Measurements from ENCODE around the gene POPDC2. TPM values are rescaled to one million over a fixed set of nuclear protein-coding genes. Genes with fewer than 3 reads are reported as not detected.

POPDC2 gene
- total RNA-seq, 1 donor from 2014 or later = 13.6 TPM

GRCh38 chr3:119631516-119631915 lies 28.9 kb downstream of the POPDC2 start:
- H3K4me1 ChIP-seq (ENCODE audit: control insufficient read depth in 3 of 3, insufficient read depth in 3 of 3, low read length in 3 of 3) = peaks cover 48 to 65% (median 57%) of the 10 kb centered on the region in 3 donors
- no peaks in the 10 kb centered on the region for H3K36me3 ChIP-seq (ENCODE audit: control insufficient read depth in 3 of 3, insufficient read depth in 3 of 3, low read length in 3 of 3)
- H3K9ac ChIP-seq (ENCODE audit: low read depth in 1 of 3, low read length in 3 of 3) = peak overlapping the region in 2 of 3 donors; percentile 41 to 51
- H3K9me3 ChIP-seq (ENCODE audit: control insufficient read depth in 3 of 3, low read length in 3 of 3) = no peaks in the 10 kb centered on the region
- no peak overlapping the region for H3K4me3 ChIP-seq (ENCODE audit: low read length in 3 of 3)
- H3K27ac ChIP-seq (ENCODE audit: low read depth, low read length) = peak overlapping the region; percentile 84
- H3K27me3 ChIP-seq (ENCODE audit: control insufficient read depth in 3 of 3, insufficient read depth in 3 of 3, low read length in 3 of 3) = no peaks in the 10 kb centered on the region

DNA sequence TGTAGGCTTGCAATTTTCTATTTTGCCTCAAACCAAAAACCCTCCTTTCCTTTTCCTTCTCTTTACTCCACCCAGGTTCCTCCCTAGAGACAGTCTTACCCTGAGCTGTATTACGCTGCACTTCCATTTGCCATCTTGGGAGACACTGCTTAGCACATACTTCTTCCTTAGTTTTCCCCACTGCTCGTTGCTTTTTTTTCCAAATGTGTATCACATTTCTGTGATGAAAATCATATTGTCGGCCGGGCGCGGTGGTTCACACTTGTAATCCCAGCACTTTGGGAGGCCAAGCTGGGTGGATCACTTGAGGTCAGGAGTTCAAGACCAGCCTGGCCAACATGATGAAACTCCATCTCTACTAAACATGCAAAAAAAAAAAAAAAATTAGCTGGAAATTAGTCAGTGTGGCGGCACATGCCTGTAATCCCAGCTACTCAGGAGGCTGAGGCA lies 29.5 kb downstream of the POPDC2 start:
- Histone ChIP-seq H3K9me3 (ENCODE audit: control insufficient read depth in 3 of 3, low read length in 3 of 3) (no peaks in the 10 kb centered on the region), H3K4me3 (ENCODE audit: low read length in 3 of 3) (no peak overlapping the region), H3K27ac (ENCODE audit: low read depth, low read length) (peak overlapping the region; percentile 84), H3K36me3 (ENCODE audit: control insufficient read depth in 3 of 3, insufficient read depth in 3 of 3, low read length in 3 of 3) (no peaks in the 10 kb centered on the region), H3K4me1 (ENCODE audit: control insufficient read depth in 3 of 3, insufficient read depth in 3 of 3, low read length in 3 of 3) (peaks cover 53 to 66% (median 59%) of the 10 kb centered on the region in 3 donors), H3K27me3 (ENCODE audit: control insufficient read depth in 3 of 3, insufficient read depth in 3 of 3, low read length in 3 of 3) (no peaks in the 10 kb centered on the region), H3K9ac (ENCODE audit: low read depth in 1 of 3, low read length in 3 of 3) (peak overlapping the region; percentile 41 to 73 (median 67))

DNA sequence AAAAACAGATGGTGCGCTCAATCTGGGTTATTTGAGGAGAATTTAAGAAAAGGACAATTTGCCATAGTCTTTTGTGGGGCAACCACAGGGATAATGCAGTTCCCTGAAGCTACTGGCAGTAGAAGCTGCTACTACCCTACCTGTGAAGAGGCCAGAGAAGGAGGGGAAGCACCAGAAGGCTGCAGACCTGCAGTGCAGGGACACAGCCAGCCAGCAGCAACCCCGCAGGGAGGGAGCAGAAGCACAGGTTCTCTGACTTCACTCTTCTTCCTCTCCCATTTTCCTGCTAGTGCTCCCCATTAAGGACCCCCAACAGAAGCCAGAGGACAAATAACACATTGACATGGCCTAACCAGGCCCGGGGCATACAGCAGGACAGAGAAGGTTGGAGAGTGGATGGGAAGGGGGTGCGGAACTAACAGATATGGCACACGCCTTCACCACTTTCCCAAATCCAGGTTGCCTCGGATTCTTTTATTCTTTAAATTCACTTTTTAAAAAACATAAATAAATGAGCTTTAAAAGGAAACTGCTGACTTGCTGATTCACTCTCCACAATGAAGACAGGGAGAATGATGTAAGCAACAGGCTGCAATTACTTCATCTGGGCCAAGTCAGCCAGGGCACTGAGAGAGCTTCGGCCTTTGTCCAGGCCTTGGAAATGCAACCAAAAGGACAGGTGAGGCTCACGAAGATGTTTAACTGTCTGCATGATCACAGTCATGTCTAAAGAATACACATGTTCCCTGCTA lies 30.1 kb downstream of the POPDC2 start:
- Histone ChIP-seq H3K27ac (ENCODE audit: low read depth, low read length) (peak overlapping the region; percentile 84), H3K4me1 (ENCODE audit: control insufficient read depth in 3 of 3, insufficient read depth in 3 of 3, low read length in 3 of 3) (peaks cover 58 to 68% (median 59%) of the 10 kb centered on the region in 3 donors), H3K36me3 (ENCODE audit: control insufficient read depth in 3 of 3, insufficient read depth in 3 of 3, low read length in 3 of 3) (no peaks in the 10 kb centered on the region), H3K9me3 (ENCODE audit: control insufficient read depth in 3 of 3, low read length in 3 of 3) (no peaks in the 10 kb centered on the region), H3K9ac (ENCODE audit: low read depth in 1 of 3, low read length in 3 of 3) (peak overlapping the region; percentile 10 to 73 (median 67)), H3K4me3 (ENCODE audit: low read length in 3 of 3) (no peak overlapping the region), H3K27me3 (ENCODE audit: control insufficient read depth in 3 of 3, insufficient read depth in 3 of 3, low read length in 3 of 3) (no peaks in the 10 kb centered on the region)

GRCh38 chr3:119628816-119629445 lies 31.5 kb downstream of the POPDC2 start:
- Histone ChIP-seq H3K36me3 (ENCODE audit: control insufficient read depth in 3 of 3, insufficient read depth in 3 of 3, low read length in 3 of 3) (no peaks in the 10 kb centered on the region), H3K9me3 (ENCODE audit: control insufficient read depth in 3 of 3, low read length in 3 of 3) (no peaks in the 10 kb centered on the region), H3K4me1 (ENCODE audit: control insufficient read depth in 3 of 3, insufficient read depth in 3 of 3, low read length in 3 of 3) (peaks cover 64 to 74% (median 64%) of the 10 kb centered on the region in 3 donors), H3K9ac (ENCODE audit: low read depth in 1 of 3, low read length in 3 of 3) (no peak overlapping the region), H3K4me3 (ENCODE audit: low read length in 3 of 3) (no peak overlapping the region), H3K27me3 (ENCODE audit: control insufficient read depth in 3 of 3, insufficient read depth in 3 of 3, low read length in 3 of 3) (no peaks in the 10 kb centered on the region), H3K27ac (ENCODE audit: low read depth, low read length) (peak overlapping the region; percentile 84)

GRCh38 chr3:119628390-119628789 lies 32.0 kb downstream of the POPDC2 start:
- H3K36me3 ChIP-seq (ENCODE audit: control insufficient read depth in 3 of 3, insufficient read depth in 3 of 3, low read length in 3 of 3) = no peaks in the 10 kb centered on the region
- peak overlapping the region; percentile 7 for H3K27ac ChIP-seq (ENCODE audit: low read depth, low read length)
- H3K27me3 ChIP-seq (ENCODE audit: control insufficient read depth in 3 of 3, insufficient read depth in 3 of 3, low read length in 3 of 3) = no peaks in the 10 kb centered on the region
- no peak overlapping the region for H3K9ac ChIP-seq (ENCODE audit: low read depth in 1 of 3, low read length in 3 of 3)
- H3K4me1 ChIP-seq (ENCODE audit: control insufficient read depth in 3 of 3, insufficient read depth in 3 of 3, low read length in 3 of 3) = peaks cover 64 to 72% (median 64%) of the 10 kb centered on the region in 3 donors
- no peak overlapping the region for H3K4me3 ChIP-seq (ENCODE audit: low read length in 3 of 3)
- no peaks in the 10 kb centered on the region for H3K9me3 ChIP-seq (ENCODE audit: control insufficient read depth in 3 of 3, low read length in 3 of 3)

GRCh38 chr3:119627461-119627860 lies 32.9 kb downstream of the POPDC2 start:
- Histone ChIP-seq H3K27me3 (ENCODE audit: control insufficient read depth in 3 of 3, insufficient read depth in 3 of 3, low read length in 3 of 3) (no peaks in the 10 kb centered on the region), H3K4me1 (ENCODE audit: control insufficient read depth in 3 of 3, insufficient read depth in 3 of 3, low read length in 3 of 3) (peaks cover 59 to 68% (median 59%) of the 10 kb centered on the region in 3 donors), H3K36me3 (ENCODE audit: control insufficient read depth in 3 of 3, insufficient read depth in 3 of 3, low read length in 3 of 3) (no peaks in the 10 kb centered on the region), H3K4me3 (ENCODE audit: low read length in 3 of 3) (no peak overlapping the region), H3K27ac (ENCODE audit: low read depth, low read length) (peak overlapping the region; percentile 28), H3K9ac (ENCODE audit: low read depth in 1 of 3, low read length in 3 of 3) (no peak overlapping the region), H3K9me3 (ENCODE audit: control insufficient read depth in 3 of 3, low read length in 3 of 3) (no peaks in the 10 kb centered on the region)

- no peaks in the 10 kb centered on the region for H3K36me3 ChIP-seq (ENCODE audit: control insufficient read depth in 3 of 3, insufficient read depth in 3 of 3, low read length in 3 of 3)
- H3K4me3 ChIP-seq (ENCODE audit: low read length in 3 of 3) = peak overlapping the region in 1 of 3 donors; percentile 49
- peak overlapping the region; percentile 0 for H3K27ac ChIP-seq (ENCODE audit: low read depth, low read length)
- peaks cover 56 to 69% (median 60%) of the 10 kb centered on the region in 3 donors for H3K4me1 ChIP-seq (ENCODE audit: control insufficient read depth in 3 of 3, insufficient read depth in 3 of 3, low read length in 3 of 3)
- no peaks in the 10 kb centered on the region for H3K27me3 ChIP-seq (ENCODE audit: control insufficient read depth in 3 of 3, insufficient read depth in 3 of 3, low read length in 3 of 3)
- H3K9ac ChIP-seq (ENCODE audit: low read depth in 1 of 3, low read length in 3 of 3) = peak overlapping the region in 1 of 3 donors; percentile 65
- H3K9me3 ChIP-seq (ENCODE audit: control insufficient read depth in 3 of 3, low read length in 3 of 3) = no peaks in the 10 kb centered on the region
Observed at GRCh38 chr3:119626196-119626595, 34.2 kb downstream of the POPDC2 start.

- Histone ChIP-seq H3K4me3 (ENCODE audit: low read length in 3 of 3) (peak overlapping the region in 1 of 3 donors; percentile 49), H3K9ac (ENCODE audit: low read depth in 1 of 3, low read length in 3 of 3) (peak overlapping the region in 2 of 3 donors; percentile 54 to 65), H3K36me3 (ENCODE audit: control insufficient read depth in 3 of 3, insufficient read depth in 3 of 3, low read length in 3 of 3) (no peaks in the 10 kb centered on the region), H3K9me3 (ENCODE audit: control insufficient read depth in 3 of 3, low read length in 3 of 3) (no peaks in the 10 kb centered on the region), H3K27ac (ENCODE audit: low read depth, low read length) (peak overlapping the region; percentile 9), H3K4me1 (ENCODE audit: control insufficient read depth in 3 of 3, insufficient read depth in 3 of 3, low read length in 3 of 3) (peaks cover 55 to 70% (median 60%) of the 10 kb centered on the region in 3 donors), H3K27me3 (ENCODE audit: control insufficient read depth in 3 of 3, insufficient read depth in 3 of 3, low read length in 3 of 3) (no peaks in the 10 kb centered on the region)
Observed at GRCh38 chr3:119625451-119626153, 34.8 kb downstream of the POPDC2 start.

DNA sequence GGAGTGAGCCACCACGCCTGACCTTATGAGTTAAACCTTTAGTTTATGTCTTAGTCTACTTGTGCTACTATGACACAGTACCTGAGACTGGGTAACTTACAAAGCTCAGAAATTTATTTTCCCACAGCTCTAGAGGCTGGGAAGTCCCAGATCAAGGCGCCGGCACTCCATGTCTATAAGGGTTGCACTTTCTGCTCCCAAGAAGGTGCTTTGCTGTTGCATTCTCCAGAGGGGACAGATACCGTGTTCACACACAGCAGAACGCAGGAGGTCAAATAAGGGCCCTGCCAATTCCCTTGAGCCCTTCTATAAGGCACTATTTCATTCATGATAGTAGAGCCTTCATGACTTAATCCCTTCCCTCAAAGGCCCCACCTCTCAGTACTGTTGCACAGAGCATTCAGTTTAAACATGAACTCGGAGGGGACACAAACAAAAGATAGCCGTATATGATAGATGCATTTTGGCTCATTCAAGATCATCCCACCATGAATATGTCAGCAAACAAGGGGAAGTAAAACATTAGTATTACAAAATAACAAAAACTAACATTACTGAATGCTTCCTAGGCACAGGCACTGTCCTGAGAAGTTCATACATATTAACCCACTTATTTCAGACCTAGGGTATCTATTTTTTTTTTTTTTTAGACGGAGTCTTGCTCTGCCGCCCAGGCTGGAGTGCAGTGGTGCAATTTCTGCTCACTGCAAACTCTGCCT lies 36.2 kb downstream of the POPDC2 start:
- Histone ChIP-seq H3K27ac (ENCODE audit: low read depth, low read length) (no peak overlapping the region), H3K4me1 (ENCODE audit: control insufficient read depth in 3 of 3, insufficient read depth in 3 of 3, low read length in 3 of 3) (peaks cover 52 to 66% (median 60%) of the 10 kb centered on the region in 3 donors), H3K27me3 (ENCODE audit: control insufficient read depth in 3 of 3, insufficient read depth in 3 of 3, low read length in 3 of 3) (no peaks in the 10 kb centered on the region), H3K9me3 (ENCODE audit: control insufficient read depth in 3 of 3, low read length in 3 of 3) (no peaks in the 10 kb centered on the region), H3K36me3 (ENCODE audit: control insufficient read depth in 3 of 3, insufficient read depth in 3 of 3, low read length in 3 of 3) (no peaks in the 10 kb centered on the region), H3K4me3 (ENCODE audit: low read length in 3 of 3) (no peak overlapping the region), H3K9ac (ENCODE audit: low read depth in 1 of 3, low read length in 3 of 3) (no peak overlapping the region)

Measured in skeletal muscle tissue (tissue), 4 donors.